ENCODE data around the gene GHR. TPM values are rescaled to one million over a fixed set of nuclear protein-coding genes. Genes with fewer than 3 reads are reported as not detected.

The GHR gene
- total RNA-seq, 2 donors from 2014 or later, result 10.8 to 10.9 TPM

DNA sequence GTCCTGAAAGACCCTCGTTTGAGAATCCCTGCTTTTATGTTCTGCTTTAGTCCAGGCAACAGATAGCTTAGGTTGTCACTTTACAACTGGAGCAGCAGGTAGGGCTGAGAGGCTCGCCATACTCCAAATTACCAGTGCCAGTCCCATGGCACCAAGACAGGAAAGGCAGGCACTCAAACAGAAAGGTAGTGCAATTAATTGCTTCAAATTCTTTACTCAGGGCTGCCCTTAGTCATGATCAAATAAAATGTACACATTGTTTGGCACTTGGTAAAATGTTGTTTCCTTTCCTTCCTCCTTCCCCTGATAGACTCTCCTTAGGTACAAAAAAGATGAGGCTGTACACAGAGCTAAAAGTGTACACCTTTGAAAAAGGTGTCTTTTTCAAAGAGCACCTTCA, 217.6 kb downstream of the GHR start:
- no peak for DNase-seq (ENCODE audit: low spot score)
- Histone ChIP-seq H3K36me3 (no peaks in the 10 kb centered on the region), H3K27ac (no peak overlapping the region), H3K9me3 (no peaks in the 10 kb centered on the region), H3K27me3 (no peaks in the 10 kb centered on the region), H3K4me1 (no peaks in the 10 kb centered on the region), H3K4me3 (no peak overlapping the region)
- TF ChIP-seq, protein P1, sequence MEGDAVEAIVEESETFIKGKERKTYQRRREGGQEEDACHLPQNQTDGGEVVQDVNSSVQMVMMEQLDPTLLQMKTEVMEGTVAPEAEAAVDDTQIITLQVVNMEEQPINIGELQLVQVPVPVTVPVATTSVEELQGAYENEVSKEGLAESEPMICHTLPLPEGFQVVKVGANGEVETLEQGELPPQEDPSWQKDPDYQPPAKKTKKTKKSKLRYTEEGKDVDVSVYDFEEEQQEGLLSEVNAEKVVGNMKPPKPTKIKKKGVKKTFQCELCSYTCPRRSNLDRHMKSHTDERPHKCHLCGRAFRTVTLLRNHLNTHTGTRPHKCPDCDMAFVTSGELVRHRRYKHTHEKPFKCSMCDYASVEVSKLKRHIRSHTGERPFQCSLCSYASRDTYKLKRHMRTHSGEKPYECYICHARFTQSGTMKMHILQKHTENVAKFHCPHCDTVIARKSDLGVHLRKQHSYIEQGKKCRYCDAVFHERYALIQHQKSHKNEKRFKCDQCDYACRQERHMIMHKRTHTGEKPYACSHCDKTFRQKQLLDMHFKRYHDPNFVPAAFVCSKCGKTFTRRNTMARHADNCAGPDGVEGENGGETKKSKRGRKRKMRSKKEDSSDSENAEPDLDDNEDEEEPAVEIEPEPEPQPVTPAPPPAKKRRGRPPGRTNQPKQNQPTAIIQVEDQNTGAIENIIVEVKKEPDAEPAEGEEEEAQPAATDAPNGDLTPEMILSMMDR (IDR thresholded peaks at IDR 0.05), result no peak

GRCh38 chr5:42641336-42642005, 218.2 kb downstream of the GHR start:
- DNase-seq (ENCODE audit: low spot score), result no peak
- H3K27ac ChIP-seq, result no peak overlapping the region
- TF ChIP-seq, protein P1 (IDR thresholded peaks at IDR 0.05), result no peak

GRCh38 chr5:42642006-42642405, 218.8 kb downstream of the GHR start:
- TF ChIP-seq, protein P1 (IDR thresholded peaks at IDR 0.05), result no peak
- Histone ChIP-seq H3K36me3 (no peaks in the 10 kb centered on the region), H3K4me3 (no peak overlapping the region), H3K4me1 (no peaks in the 10 kb centered on the region), H3K9me3 (no peaks in the 10 kb centered on the region), H3K27ac (no peak overlapping the region), H3K27me3 (no peaks in the 10 kb centered on the region)
- DNase-seq (ENCODE audit: low spot score), result no peak

More at GRCh38 chr5:42641336-42642005, 218.2 kb downstream of the GHR start:
- Histone ChIP-seq H3K9me3 (no peaks in the 10 kb centered on the region), H3K36me3 (no peaks in the 10 kb centered on the region), H3K27me3 (no peaks in the 10 kb centered on the region), H3K4me1 (no peaks in the 10 kb centered on the region), H3K4me3 (no peak overlapping the region)

DNA sequence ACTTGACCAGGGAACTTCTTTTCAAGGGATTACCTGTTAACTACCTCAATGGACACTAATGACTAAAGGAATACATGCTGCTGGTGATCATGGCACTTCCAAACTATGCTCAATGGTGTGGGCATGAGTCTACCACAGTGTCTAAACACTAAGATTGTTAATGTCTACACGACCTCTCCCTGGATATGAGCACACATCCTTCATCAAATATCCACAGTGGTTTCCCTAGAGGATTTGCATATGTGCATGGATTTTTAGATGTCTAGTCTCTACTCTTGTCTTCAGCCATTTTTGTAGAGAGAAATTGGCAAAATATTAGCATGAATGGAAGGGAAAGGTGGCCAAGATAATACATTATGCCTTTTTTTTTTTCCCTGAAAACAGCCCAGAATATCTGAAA, 220.1 kb downstream of the GHR start:
- H3K9me3 ChIP-seq, result no peaks in the 10 kb centered on the region
- TF ChIP-seq, protein P1 (IDR thresholded peaks at IDR 0.05), result no peak
- H3K4me3 ChIP-seq, result no peak overlapping the region
- no peaks in the 10 kb centered on the region for H3K36me3 ChIP-seq
- no peak for DNase-seq (ENCODE audit: low spot score)
- H3K4me1 ChIP-seq, result no peaks in the 10 kb centered on the region
- H3K27me3 ChIP-seq, result no peaks in the 10 kb centered on the region
- no peak overlapping the region for H3K27ac ChIP-seq

- Histone ChIP-seq H3K4me3 (no peak overlapping the region), H3K27me3 (no peaks in the 10 kb centered on the region), H3K4me1 (no peaks in the 10 kb centered on the region), H3K9me3 (no peaks in the 10 kb centered on the region), H3K27ac (no peak overlapping the region), H3K36me3 (no peaks in the 10 kb centered on the region)
- no peak for DNase-seq (ENCODE audit: low spot score)
- TF ChIP-seq, protein P1 (IDR thresholded peaks at IDR 0.05), result no peak
These were observed 221.9 kb downstream of the GHR start for GRCh38 chr5:42645138-42645537.

DNA sequence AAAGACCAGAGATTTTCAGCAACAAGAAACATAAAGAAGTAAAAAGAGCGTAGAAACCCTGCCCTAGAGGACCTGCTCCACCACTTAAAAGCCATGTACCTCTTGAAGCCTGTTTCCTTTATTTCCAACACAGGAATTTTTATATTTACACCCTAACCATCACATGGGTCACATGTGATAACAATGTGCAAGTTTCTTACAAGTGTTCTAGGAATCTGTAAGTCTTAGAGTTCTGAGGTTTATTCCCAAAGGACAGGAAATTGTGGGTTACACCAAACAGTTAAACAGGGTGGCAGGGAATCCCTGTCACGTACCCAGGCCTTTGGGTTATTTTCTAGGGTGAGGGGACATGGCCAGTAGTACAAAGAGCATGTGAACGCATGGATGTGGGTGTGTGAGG, 224.8 kb downstream of the GHR start:
- no peaks in the 10 kb centered on the region for H3K36me3 ChIP-seq
- H3K9me3 ChIP-seq, result no peaks in the 10 kb centered on the region
- TF ChIP-seq, protein P1 (IDR thresholded peaks at IDR 0.05), result no peak
- H3K27ac ChIP-seq, result no peak overlapping the region
- no peak for DNase-seq (ENCODE audit: low spot score)
- H3K4me1 ChIP-seq, result no peaks in the 10 kb centered on the region
- H3K4me3 ChIP-seq, result no peak overlapping the region
- no peaks in the 10 kb centered on the region for H3K27me3 ChIP-seq
